Measurements from ENCODE around the gene ACAD11.

ACAD11 gene

GRCh38 chr3:132638706-132639105, 20.9 kb downstream of the ACAD11 start:
- DNase-seq (ENCODE audit: low read depth in 2 of 2) = no peak
- TF ChIP-seq CTCF (IDR thresholded peaks at IDR 0.05; ENCODE audit: low read depth, low read length) = no peak
- H3K4me3 ChIP-seq (replicated peaks in 1 of 2; ENCODE audit: low read depth in 2 of 2, low read length in 2 of 2) = no peak overlapping the region

DNA sequence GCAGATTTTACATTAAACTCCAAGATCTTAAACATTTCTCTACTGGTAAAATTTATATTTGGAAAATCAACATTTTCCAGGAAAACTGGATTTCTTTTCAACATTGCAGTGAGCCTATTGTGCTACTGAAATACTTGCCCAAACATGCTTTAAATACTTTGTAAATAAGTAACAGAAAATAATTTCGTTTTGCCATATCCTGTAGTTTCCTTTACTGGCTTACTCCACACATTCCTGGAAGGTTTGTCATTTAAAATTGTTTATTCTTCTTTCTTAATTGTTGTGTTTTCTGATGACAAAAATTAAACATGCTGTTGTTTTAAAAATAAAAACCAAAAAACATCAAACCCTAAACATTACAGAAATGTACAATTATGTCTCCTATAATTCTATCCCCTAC, 22.0 kb downstream of the ACAD11 start:
- TF ChIP-seq CTCF (IDR thresholded peaks at IDR 0.05; ENCODE audit: low read depth, low read length) = no peak
- DNase-seq (ENCODE audit: low read depth in 2 of 2) = peak; percentile 43 to 69

GRCh38 chr3:132635052-132635451, 24.6 kb downstream of the ACAD11 start:
- DNase-seq (ENCODE audit: low read depth in 2 of 2) = no peak
- TF ChIP-seq CTCF (IDR thresholded peaks at IDR 0.05; ENCODE audit: low read depth, low read length) = no peak

More for the DNA sequence above, 22.0 kb downstream of the ACAD11 start:
- no peak overlapping the region for H3K4me3 ChIP-seq (replicated peaks in 1 of 2; ENCODE audit: low read depth in 2 of 2, low read length in 2 of 2)

DNA sequence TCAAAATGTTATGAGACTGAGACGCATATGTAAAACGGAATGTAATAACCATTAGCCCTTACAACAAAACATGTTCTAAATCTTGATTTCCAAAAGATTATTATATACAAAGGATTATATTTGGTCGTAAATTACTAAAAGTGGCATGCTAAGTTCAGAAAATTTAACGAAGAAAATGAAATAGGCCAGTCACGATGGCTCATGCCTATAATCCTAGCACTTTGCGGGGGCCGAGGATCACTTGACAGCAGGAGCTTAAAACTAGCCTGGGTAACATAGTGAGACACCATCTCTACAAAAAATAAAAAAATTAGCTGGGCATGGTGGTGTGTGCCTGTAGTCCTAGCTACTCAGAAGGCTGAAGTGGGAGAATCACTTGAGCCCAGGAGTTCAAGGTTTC, 29.0 kb downstream of the ACAD11 start:
- DNase-seq (ENCODE audit: low read depth in 2 of 2) = no peak
- no peak overlapping the region for H3K4me3 ChIP-seq (replicated peaks in 1 of 2; ENCODE audit: low read depth in 2 of 2, low read length in 2 of 2)
- TF ChIP-seq CTCF (IDR thresholded peaks at IDR 0.05; ENCODE audit: low read depth, low read length) = no peak

More at GRCh38 chr3:132635052-132635451, 24.6 kb downstream of the ACAD11 start:
- no peak overlapping the region for H3K4me3 ChIP-seq (replicated peaks in 1 of 2; ENCODE audit: low read depth in 2 of 2, low read length in 2 of 2)

GRCh38 chr3:132629928-132630327, 29.7 kb downstream of the ACAD11 start:
- no peak overlapping the region for H3K4me3 ChIP-seq (replicated peaks in 1 of 2; ENCODE audit: low read depth in 2 of 2, low read length in 2 of 2)
- DNase-seq (ENCODE audit: low read depth in 2 of 2) = peak; percentile 41 to 80
- TF ChIP-seq CTCF (IDR thresholded peaks at IDR 0.05; ENCODE audit: low read depth, low read length) = no peak

DNA sequence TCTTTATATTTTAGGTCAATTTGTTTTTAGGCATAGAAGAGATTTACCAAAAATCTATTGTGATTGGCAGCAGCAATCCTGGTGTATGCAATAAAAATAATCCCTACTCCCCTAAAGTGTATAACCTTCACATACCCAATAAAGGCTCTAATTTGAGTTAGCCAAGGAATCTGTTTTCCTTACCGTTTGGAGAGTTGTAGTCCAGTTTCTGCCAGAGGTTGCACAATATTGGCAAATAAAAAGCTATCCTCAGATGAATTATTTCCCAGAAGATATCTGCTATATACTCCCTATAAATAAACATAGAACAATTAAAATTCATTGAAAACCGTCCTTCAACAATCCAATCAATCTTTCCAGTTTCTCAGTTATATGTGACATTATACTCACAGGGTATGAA, 31.5 kb downstream of the ACAD11 start:
- no peak for TF ChIP-seq CTCF (IDR thresholded peaks at IDR 0.05; ENCODE audit: low read depth, low read length)
- DNase-seq (ENCODE audit: low read depth in 2 of 2) = peak in 1 of 2 donors; percentile 46

GRCh38 chr3:132626955-132627354, 32.7 kb downstream of the ACAD11 start:
- H3K4me3 ChIP-seq (replicated peaks in 1 of 2; ENCODE audit: low read depth in 2 of 2, low read length in 2 of 2) = no peak overlapping the region
- TF ChIP-seq CTCF (IDR thresholded peaks at IDR 0.05; ENCODE audit: low read depth, low read length) = no peak
- DNase-seq (ENCODE audit: low read depth in 2 of 2) = no peak

More for the DNA sequence above, 31.5 kb downstream of the ACAD11 start:
- no peak overlapping the region for H3K4me3 ChIP-seq (replicated peaks in 1 of 2; ENCODE audit: low read depth in 2 of 2, low read length in 2 of 2)
